HL-60 (cell line): Measurements from ENCODE around the gene NUCB1.
"Not testable (repeated sequence)": the region's sequence is repeated elsewhere in the genome, so short reads cannot be mapped to it uniquely, and the experiment has no call there.

Experiments used
- DNase-seq, 2 experiments: peaks; one replicate each; pipeline ENCODE4 v3.0.0-alpha.2; 2010 to 2020; ENCODE audit warnings: low read depth in 1 of 2, low spot score in 1 of 2
- H3K27ac ChIP-seq: fragments of 250-450 bp; sonication (Bioruptor Pico); replicated peaks from 2 replicates; pipeline ENCODE4 v1.5.1; 2020; ENCODE audit warnings: mild to moderate bottlenecking, moderate library complexity
- H3K27me3 ChIP-seq: fragments of 250-450 bp; sonication (Bioruptor Pico); 2 replicates; pipeline ENCODE4 v1.5.1; 2021; ENCODE audit warnings: mild to moderate bottlenecking, moderate library complexity; ENCODE audit not compliant: insufficient read depth, poor library complexity, severe bottlenecking
- H3K4me3 ChIP-seq: replicated peaks from 2 replicates; pipeline ENCODE4 v1.5.1; 2011; ENCODE audit warnings: mild to moderate bottlenecking, control low read depth, low read length; ENCODE audit not compliant: insufficient read depth
- GABPA ChIP-seq: IDR thresholded peaks from 2 replicates; pipeline ENCODE4 v1.6.1; 2012; ENCODE audit warnings: low read depth
- POLR2AphosphoS5 ChIP-seq: IDR thresholded peaks from 2 replicates; pipeline ENCODE4 v1.6.1; 2012; ENCODE audit warnings: low read depth
- REST ChIP-seq: IDR thresholded peaks from 2 replicates; pipeline ENCODE4 v1.6.1; 2012; ENCODE audit warnings: low read depth; ENCODE audit not compliant: insufficient replicate concordance
- SPI1 ChIP-seq: IDR thresholded peaks from 2 replicates; pipeline ENCODE4 v1.6.1; 2012; ENCODE audit warnings: low read depth, mild to moderate bottlenecking, borderline replicate concordance
- TF ChIP-seq, protein P1 (sequence below): IDR thresholded peaks from one replicate; pipeline ENCODE4 v1.5.1; 2011; ENCODE audit warnings: low read length, control low read depth, inconsistent platforms; ENCODE audit not compliant: insufficient read depth

Gene NUCB1

GRCh38 chr19:48907671-48908070, 7.6 kb downstream of the NUCB1 start:
- H3K4me3 ChIP-seq, result no peak overlapping the region
- no peaks in the 10 kb centered on the region for H3K27me3 ChIP-seq
- no peak overlapping the region for H3K27ac ChIP-seq
- no peak for TF ChIP-seq REST
- TF ChIP-seq POLR2AphosphoS5, result no peak
- TF ChIP-seq GABPA, result no peak
- no peak for TF ChIP-seq SPI1
- TF ChIP-seq, protein P1, sequence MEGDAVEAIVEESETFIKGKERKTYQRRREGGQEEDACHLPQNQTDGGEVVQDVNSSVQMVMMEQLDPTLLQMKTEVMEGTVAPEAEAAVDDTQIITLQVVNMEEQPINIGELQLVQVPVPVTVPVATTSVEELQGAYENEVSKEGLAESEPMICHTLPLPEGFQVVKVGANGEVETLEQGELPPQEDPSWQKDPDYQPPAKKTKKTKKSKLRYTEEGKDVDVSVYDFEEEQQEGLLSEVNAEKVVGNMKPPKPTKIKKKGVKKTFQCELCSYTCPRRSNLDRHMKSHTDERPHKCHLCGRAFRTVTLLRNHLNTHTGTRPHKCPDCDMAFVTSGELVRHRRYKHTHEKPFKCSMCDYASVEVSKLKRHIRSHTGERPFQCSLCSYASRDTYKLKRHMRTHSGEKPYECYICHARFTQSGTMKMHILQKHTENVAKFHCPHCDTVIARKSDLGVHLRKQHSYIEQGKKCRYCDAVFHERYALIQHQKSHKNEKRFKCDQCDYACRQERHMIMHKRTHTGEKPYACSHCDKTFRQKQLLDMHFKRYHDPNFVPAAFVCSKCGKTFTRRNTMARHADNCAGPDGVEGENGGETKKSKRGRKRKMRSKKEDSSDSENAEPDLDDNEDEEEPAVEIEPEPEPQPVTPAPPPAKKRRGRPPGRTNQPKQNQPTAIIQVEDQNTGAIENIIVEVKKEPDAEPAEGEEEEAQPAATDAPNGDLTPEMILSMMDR, result no peak
- no peak for DNase-seq

- H3K27ac ChIP-seq, DNase-seq, H3K27me3 ChIP-seq, H3K4me3 ChIP-seq: not testable (repeated sequence)
These were observed 9.4 kb downstream of the NUCB1 start for GRCh38 chr19:48909424-48910077.

DNA sequence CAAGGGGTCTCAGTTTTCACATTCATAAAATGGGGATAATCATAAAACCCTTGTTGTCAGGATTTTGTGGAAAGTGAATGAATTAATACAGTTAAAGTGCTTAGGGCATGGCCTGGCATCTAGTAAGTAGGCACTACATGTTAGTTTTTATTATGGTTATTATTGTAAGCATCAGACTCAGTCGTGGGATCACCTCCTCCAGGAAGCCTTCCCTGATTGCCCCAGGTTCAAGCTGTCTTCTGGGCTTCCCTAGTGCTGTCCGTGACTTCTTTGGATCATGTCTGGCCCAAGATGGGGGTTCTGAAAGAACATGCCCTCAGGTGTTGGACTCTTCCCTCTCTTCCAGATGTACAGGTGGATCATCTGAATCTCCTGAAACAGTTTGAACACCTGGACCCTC, 10.7 kb downstream of the NUCB1 start:
- Histone ChIP-seq H3K27ac (no peak overlapping the region), H3K27me3 (no peaks in the 10 kb centered on the region), H3K4me3 (no peak overlapping the region)
- TF ChIP-seq REST (no peak), POLR2AphosphoS5 (no peak), GABPA (no peak), SPI1 (no peak)
- TF ChIP-seq, protein P1, result no peak
- no peak for DNase-seq

DNA sequence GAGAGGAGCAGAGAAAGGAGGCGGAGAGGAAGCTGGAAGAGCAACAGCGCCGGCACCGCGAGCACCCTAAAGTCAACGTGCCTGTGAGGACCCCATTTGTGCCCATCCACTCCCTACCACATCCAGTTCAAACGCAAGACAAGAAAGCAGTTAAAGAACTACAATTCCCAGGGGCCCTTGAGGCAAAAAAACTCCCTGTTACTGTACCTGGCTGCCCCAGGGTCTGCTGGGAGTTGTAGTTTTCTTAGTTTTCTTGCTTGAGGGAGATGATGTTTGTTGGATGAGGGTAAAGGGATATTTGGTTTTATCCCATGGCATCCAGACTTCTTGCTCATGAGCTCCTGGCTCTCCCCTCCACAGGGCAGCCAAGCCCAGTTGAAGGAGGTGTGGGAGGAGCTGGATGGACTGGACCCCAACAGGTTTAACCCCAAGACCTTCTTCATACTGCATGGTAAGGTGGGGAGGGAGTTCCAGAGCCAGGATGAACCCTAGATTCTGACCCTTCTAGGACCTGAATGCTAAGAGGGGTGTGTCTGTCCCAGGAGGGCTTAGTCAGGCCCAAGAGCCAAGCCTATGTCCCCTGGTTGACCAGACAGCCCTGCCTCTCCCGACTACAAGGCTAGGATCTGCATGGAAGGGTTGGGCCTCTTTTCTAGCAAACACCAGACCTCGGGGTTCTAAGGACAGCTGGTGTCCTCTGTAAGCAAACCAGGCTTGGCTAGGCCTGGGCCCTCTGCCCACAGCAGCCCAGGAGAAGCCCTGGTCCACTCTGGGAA, 13.2 kb downstream of the NUCB1 start:
- TF ChIP-seq, protein P1, result no peak
- TF ChIP-seq GABPA (no peak), REST (no peak), POLR2AphosphoS5 (no peak), SPI1 (no peak)
- H3K27ac ChIP-seq, result no peak overlapping the region

More for the DNA sequence above, 13.2 kb downstream of the NUCB1 start:
- H3K4me3 ChIP-seq, result no peak overlapping the region
- no peaks in the 10 kb centered on the region for H3K27me3 ChIP-seq
- peak in 1 of 2 experiments; percentile 17 for DNase-seq
